Adrenal gland (tissue), 12 donors: ENCODE data around the gene GHDC. TPM values are rescaled to one million over a fixed set of nuclear protein-coding genes. Genes with fewer than 3 reads are reported as not detected.

ENCODE experiments used
- DNase-seq, 7 donors: peaks; one replicate each; pipeline ENCODE4 v3.0.0-alpha.2; 2019 to 2020
- H3K27ac ChIP-seq, 5 donors: fragments of 200-600 bp; sonication (generic) in 4 of 5; 1 replicate in 3 of 5; 2 replicates in 2 of 5; pipeline versions ENCODE4 v1.5.1 to v1.8.0; 2016 to 2020; ENCODE audit warnings: mild to moderate bottlenecking in 1 of 5
- H3K27me3 ChIP-seq: fragments of 200-600 bp; 2 replicates; pipeline ENCODE4 v1.8.0; 2021
- H3K36me3 ChIP-seq, 2 donors: fragments of 200-600 bp; replicated peaks in 1 of 2; 1 replicate in 1 of 2; 2 replicates in 1 of 2; pipeline versions ENCODE4 v1.5.1 to v1.8.0; 2018 to 2022
- H3K4me1 ChIP-seq, 2 donors: fragments of 200-600 bp; replicated peaks in 1 of 2; 1 replicate in 1 of 2; 2 replicates in 1 of 2; pipeline versions ENCODE4 v1.5.1 to v1.8.0; 2018 to 2021
- H3K4me3 ChIP-seq, 4 donors: fragments of 200-600 bp; sonication (generic) in 3 of 4; one replicate each; pipeline ENCODE4 v1.5.1; 2016 to 2018
- H3K9me3 ChIP-seq, 3 donors: fragments of 200-600 bp; sonication (generic) in 1 of 3; replicated peaks in 1 of 3; 1 replicate in 2 of 3; 2 replicates in 1 of 3; pipeline versions ENCODE4 v1.5.1 to v1.8.0; 2016 to 2021
- POLR2A ChIP-seq, 2 donors: fragments of 450-650 bp; IDR thresholded peaks; one replicate each; pipeline ENCODE4 v1.6.1; 2017; ENCODE audit warnings: antibody characterized with exemption in 2 of 2, mild to moderate bottlenecking in 2 of 2, moderate library complexity in 1 of 2
- WGBS, 4 donors: extraction: QIAGEN DNeasy Blood & Tissue Kit in 2 of 4; methylation state at CpG; one replicate each; pipeline versions ENCODE4 v1.1.5 to v1.1.7; 2013 to 2017; 5-methylcytosine and 5-hydroxymethylcytosine counted together
- intact Hi-C, 2 donors: fragments of 100-400 bp; cut with DNase I; formaldehyde crosslinking; loops; one replicate each; pipeline versions ENCODE4 v1.14.1 to v1.15.0; 2022 to 2023
- polyA plus RNA-seq, 3 donors: library from polyadenylated mRNA; stranded (reverse); fragments of 200-250 nt in 2 of 3; fragments of 350-450 nt in 1 of 3; fragmentation: Illumina TruSeq in 1 of 3; extraction: RNeasy Lipid Tissue Mini Kit (QIAGEN cat#74804) in 1 of 3; gene quantifications; one replicate each; pipeline ENCODE4 v1.2.3, GENCODE V29; 2013 to 2014
- total RNA-seq, 9 donors: library from RNA; depleted of rRNA in 4 of 9; stranded (reverse); fragments of >200 nt in 4 of 9; fragments of 120-200 nt in 1 of 9; fragmentation: NEBNext Ultra II Directional in 1 of 9; extraction: Animal tissue kit (Norgen Biotek cat#: 25700) in 1 of 9; gene quantifications; one replicate each; pipeline versions ENCODE4 v1.1.0 to v1.2.4, GENCODE V29; 2013 to 2023
- TF ChIP-seq, protein P1 (sequence below), 6 experiments: fragments of 450-650 bp in 4 of 6; fragments of 200-600 bp in 2 of 6; sonication (generic) in 1 of 6; IDR thresholded peaks; 1 replicate in 5 of 6; 2 replicates in 1 of 6; pipeline versions ENCODE4 v1.5.1 to v1.8.0; 2016 to 2021; ENCODE audit warnings: antibody characterized with exemption in 6 of 6, mild to moderate bottlenecking in 2 of 6, moderate library complexity in 1 of 6
- donor health status: healthy with polysubstance abuse.
- donor health status: Bipolar disorder and iron deficiency.
- donor health status: DM: yes; HTN: yes; CAD: no.
- donor health status: DM: no; HTN: no; CAD: no.
- donor health status: DM: no; HTN: no; CAD: no.
- donor health status: DM: yes; HTN: yes; CAD: no.

The GHDC gene
- total and polyA plus RNA-seq, 12 donors: 10.5 to 344 (median 58.5) TPM

GRCh38 chr17:42185621-42185930, 8.7 kb downstream of the GHDC start:
- TF ChIP-seq, protein P1, sequence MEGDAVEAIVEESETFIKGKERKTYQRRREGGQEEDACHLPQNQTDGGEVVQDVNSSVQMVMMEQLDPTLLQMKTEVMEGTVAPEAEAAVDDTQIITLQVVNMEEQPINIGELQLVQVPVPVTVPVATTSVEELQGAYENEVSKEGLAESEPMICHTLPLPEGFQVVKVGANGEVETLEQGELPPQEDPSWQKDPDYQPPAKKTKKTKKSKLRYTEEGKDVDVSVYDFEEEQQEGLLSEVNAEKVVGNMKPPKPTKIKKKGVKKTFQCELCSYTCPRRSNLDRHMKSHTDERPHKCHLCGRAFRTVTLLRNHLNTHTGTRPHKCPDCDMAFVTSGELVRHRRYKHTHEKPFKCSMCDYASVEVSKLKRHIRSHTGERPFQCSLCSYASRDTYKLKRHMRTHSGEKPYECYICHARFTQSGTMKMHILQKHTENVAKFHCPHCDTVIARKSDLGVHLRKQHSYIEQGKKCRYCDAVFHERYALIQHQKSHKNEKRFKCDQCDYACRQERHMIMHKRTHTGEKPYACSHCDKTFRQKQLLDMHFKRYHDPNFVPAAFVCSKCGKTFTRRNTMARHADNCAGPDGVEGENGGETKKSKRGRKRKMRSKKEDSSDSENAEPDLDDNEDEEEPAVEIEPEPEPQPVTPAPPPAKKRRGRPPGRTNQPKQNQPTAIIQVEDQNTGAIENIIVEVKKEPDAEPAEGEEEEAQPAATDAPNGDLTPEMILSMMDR (IDR thresholded peaks at IDR 0.05): no peak
- no peak for TF ChIP-seq POLR2A (IDR thresholded peaks at IDR 0.05)
- H3K27me3 ChIP-seq: no peaks in the 10 kb centered on the region
- intact Hi-C loops: no loop called here
- no peak overlapping the region for H3K4me3 ChIP-seq
- 74 to 93% (median 83%) methylated on average over 4 to 7 of the region's 7 CpGs for WGBS, 4 donors
- H3K9me3 ChIP-seq: no peaks in the 10 kb centered on the region
- no peak for DNase-seq
- H3K36me3 ChIP-seq: no peaks in the 10 kb centered on the region
- no peak overlapping the region for H3K27ac ChIP-seq
- peaks cover 12 to 43% of the 10 kb centered on the region in 2 donors for H3K4me1 ChIP-seq

GRCh38 chr17:42184713-42185620, 9.3 kb downstream of the GHDC start, which contains the start of gene HCRT:
HCRT (minus strand) TSS chr17:42185452; CDS start chr17:42185365, 87 bp downstream.
- peak in 1 of 7 donors; percentile 21 for DNase-seq
- intact Hi-C loops: loop anchor here (5.0 kb wide), 2 partner anchors 58 to 68 kb away; no protein-coding TSS in a partner anchor
- H3K27ac ChIP-seq: peak within 1 kb of the TSS in 2 of 5 donors; percentile 74 to 77

DNA sequence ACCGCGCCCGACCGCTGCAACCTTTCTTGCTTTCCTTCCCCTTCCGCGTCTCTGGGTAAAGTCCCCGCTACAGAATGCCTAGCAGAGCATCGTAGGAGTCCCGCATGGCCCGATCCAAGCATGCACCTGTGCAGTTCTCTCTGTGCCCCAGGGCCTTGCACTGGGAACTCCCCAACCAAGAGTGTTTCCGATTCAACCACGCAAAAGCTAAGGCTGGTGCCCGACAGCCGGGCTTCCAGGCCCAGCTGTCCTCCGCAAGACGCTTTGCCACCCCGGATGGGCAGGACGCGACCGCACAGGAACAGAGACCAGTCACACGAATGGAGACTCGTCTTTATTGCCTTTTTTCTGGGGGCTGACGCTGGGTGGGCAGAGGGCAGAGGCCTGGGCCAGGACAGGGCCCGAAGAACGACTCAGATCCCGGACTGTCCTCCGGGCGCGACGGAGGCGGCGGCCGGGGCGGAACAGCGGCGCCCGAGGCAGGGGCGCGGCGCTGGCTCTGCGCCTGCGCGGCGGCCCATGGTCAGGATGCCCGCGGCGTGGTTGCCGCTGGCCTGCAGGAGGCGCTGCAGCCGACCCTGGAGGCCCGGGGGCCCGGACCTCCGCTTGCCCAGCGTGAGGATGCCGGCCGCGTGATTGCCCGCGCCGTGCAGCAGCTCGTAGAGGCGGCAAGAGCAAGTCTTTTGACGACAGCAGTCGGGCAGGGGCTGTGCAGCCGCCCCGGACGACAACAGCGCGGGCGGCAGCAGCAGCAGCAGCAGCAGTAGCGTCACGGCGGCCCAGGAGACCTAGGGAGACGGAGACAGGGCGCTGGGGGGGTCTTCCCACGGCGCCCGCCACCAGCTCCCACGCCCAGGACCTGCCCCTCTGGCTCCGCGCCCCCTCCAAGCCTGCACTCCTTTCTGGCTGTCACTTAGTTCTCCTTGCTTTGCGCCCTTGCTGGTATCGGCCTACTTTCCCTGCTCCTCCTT, 10.3 kb downstream of the GHDC start:
- Histone ChIP-seq H3K27ac (peak overlapping the region in 4 of 5 donors; percentile 29 to 77 (median 53)), H3K36me3 (no peaks in the 10 kb centered on the region), H3K27me3 (no peaks in the 10 kb centered on the region), H3K4me1 (peaks cover 15 to 37% of the 10 kb centered on the region in 2 donors), H3K9me3 (no peaks in the 10 kb centered on the region), H3K4me3 (peak overlapping the region in 2 of 4 donors; percentile 25 to 66)
- TF ChIP-seq, protein P1 (IDR thresholded peaks at IDR 0.05): peak; percentile 32 to 93 (median 67)
- TF ChIP-seq POLR2A (IDR thresholded peaks at IDR 0.05): peak in 1 of 2 donors; percentile 41
- WGBS, 4 donors: 9 to 49% (median 16%) methylated on average over 15 to 83 of the region's 83 CpGs
- intact Hi-C loops: loop anchor here (5.0 kb wide), 2 partner anchors 57 to 67 kb away; no protein-coding TSS in a partner anchor
- peak; percentile 74 to 86 (median 80) for DNase-seq

More at GRCh38 chr17:42184713-42185620, 9.3 kb downstream of the GHDC start, which contains the start of gene HCRT:
- Histone ChIP-seq H3K4me3 (peak within 1 kb of the TSS in 2 of 4 donors; percentile 25 to 66), H3K27me3 (no peaks in the 10 kb centered on the region), H3K9me3 (no peaks in the 10 kb centered on the region), H3K4me1 (peaks cover 15 to 46% of the 10 kb centered on the region in 2 donors), H3K36me3 (no peaks in the 10 kb centered on the region)
- WGBS, 4 donors: 83 to 87% (median 85%) methylated on average over 6 to 11 of the region's 11 CpGs
- TF ChIP-seq POLR2A (IDR thresholded peaks at IDR 0.05): no peak
- TF ChIP-seq, protein P1 (IDR thresholded peaks at IDR 0.05): no peak
